ENCODE data around the gene GPR156. TPM values are rescaled to one million over a fixed set of nuclear protein-coding genes. Genes with fewer than 3 reads are reported as not detected.
A peak's percentile ranks its signal among the peaks of the same experiment; 100 is the strongest.

Gene GPR156
- total and polyA plus RNA-seq, 10 of the 15 experiments (the other 5 are each of a cell fraction or from before 2014, with no cell fraction given): 0.08 to 0.15 (median 0.11) TPM; not detected in 6

DNA sequence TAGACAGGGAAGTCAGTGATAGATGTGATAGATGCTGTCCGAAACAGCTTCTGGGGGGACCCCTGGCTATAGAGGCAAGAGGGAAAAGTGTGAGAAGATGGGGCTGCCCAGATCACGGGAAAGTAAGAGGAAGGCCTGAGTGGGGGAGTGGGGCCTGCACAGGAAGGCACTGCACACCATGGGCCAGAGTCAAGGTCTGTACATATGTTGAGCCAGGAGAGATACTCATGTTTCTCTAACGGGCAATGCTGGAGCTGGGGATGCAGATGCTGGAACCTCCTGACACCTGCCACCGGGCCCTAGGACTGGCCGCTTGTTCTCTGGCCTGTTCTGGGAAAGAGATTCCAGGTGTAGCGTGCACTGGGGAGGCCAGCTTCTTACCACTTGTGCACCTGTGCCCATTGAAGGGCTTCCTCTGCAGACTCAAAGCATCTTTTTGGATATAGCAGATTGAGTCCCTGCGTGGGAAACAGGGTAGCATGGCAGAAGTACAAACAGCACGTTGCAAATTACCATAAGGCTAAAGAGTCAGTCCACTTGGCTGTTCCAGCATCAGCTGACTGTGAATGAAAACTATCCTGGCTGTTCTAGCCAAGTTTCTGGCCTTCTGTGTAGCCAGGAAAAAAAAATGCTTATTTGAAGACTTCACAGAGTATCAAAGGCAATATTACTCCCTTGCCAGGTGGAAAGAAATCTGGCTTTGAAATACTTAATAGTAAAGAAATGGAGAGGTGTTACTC is 113.7 kb downstream of the GPR156 start:
- ChIA-PET SMC1A (ENCODE audit: uncharacterized antibody, unreplicated experiment) (no interaction called here), RAD21 (ENCODE audit: unreplicated experiment) (no interaction called here), POLR2A (no interaction called here), CTCF (no interaction called here)
- H3K4me2 ChIP-seq (ENCODE audit: control insufficient read depth, insufficient read depth): no peak overlapping the region
- DNase-seq (ENCODE audit: low read depth, low spot score) (no peak), FAIRE-seq (no peak), ATAC-seq (no peak)
- H3K36me3 ChIP-seq (ENCODE audit: control insufficient read depth in 2 of 2, insufficient read depth in 2 of 2, low read length in 1 of 2): no peaks in the 10 kb centered on the region
- no peaks in the 10 kb centered on the region; a peak in 1 of 4 replicates for H3K27me3 ChIP-seq (replicated peaks in 1 of 2; ENCODE audit: control insufficient read depth in 2 of 2, insufficient read depth in 2 of 2, low read length in 1 of 2)
- H3K79me2 ChIP-seq (ENCODE audit: control insufficient read depth, insufficient read depth, low read length): no peaks in the 10 kb centered on the region
- intact Hi-C loops (cut with micrococcal nuclease; ENCODE audit: unreplicated experiment): no loop called here
- no peak overlapping the region for H2AFZ ChIP-seq (ENCODE audit: control insufficient read depth, low read depth, low read length)
- TF ChIP-seq JUNB (IDR thresholded peaks at IDR 0.05) (no peak), CREB1 (IDR thresholded peaks at IDR 0.05; ENCODE audit: low read depth) (no peak), NBN (IDR thresholded peaks at IDR 0.05) (no peak)
- TF ChIP-seq, protein P1, sequence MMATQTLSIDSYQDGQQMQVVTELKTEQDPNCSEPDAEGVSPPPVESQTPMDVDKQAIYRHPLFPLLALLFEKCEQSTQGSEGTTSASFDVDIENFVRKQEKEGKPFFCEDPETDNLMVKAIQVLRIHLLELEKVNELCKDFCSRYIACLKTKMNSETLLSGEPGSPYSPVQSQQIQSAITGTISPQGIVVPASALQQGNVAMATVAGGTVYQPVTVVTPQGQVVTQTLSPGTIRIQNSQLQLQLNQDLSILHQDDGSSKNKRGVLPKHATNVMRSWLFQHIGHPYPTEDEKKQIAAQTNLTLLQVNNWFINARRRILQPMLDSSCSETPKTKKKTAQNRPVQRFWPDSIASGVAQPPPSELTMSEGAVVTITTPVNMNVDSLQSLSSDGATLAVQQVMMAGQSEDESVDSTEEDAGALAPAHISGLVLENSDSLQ (IDR thresholded peaks at IDR 0.05): no peak
- no peak overlapping the region for H3K27ac ChIP-seq (ENCODE audit: control insufficient read depth, insufficient read depth)
- no TSS peak for BruUV-seq (replicated peaks)
- no peaks in the 10 kb centered on the region for H3K4me1 ChIP-seq (ENCODE audit: control insufficient read depth, insufficient read depth, low read length)
- in situ Hi-C loops (cut with MboI): no loop called here
- H4K20me1 ChIP-seq (ENCODE audit: control insufficient read depth, insufficient read depth): no peaks in the 10 kb centered on the region
- no peak overlapping the region for H3K4me3 ChIP-seq
- H3K9ac ChIP-seq (ENCODE audit: control insufficient read depth, insufficient read depth, low read length): no peak overlapping the region
- H3K9me3 ChIP-seq (replicated peaks; ENCODE audit: control insufficient read depth, insufficient read depth, low read length): no peaks in the 10 kb centered on the region
- 58% methylated on average over 8 of the region's 8 CpGs for WGBS (ENCODE audit: insufficient coverage, insufficient replicate concordance, low lambda C conversion rate, missing lambda C conversion rate)

DNA sequence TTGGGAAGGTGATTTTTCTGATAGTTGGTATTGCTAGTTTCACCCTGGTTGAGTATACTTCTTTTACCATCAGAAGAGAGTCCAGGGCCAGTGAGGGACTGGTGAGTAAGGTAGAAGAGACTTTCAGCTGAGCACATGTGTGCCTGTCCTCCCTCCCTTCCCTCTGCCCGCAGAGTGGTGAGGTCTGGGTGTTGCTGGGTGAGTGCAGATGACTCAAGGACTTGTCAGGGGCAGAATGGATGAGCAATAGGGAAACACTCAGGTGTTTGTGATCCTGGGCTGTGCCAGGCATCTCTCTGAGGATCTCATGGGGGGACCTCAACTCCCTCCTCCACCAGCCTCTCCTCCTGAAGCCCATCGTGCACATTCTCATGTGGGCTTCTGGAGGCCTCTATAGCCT is 114.8 kb downstream of the GPR156 start:
- in situ Hi-C loops (cut with MboI): no loop called here
- TF ChIP-seq POLR2A (IDR thresholded peaks at IDR 0.05; ENCODE audit: low read depth, low read length): no peak
- TF ChIP-seq, protein P2, sequence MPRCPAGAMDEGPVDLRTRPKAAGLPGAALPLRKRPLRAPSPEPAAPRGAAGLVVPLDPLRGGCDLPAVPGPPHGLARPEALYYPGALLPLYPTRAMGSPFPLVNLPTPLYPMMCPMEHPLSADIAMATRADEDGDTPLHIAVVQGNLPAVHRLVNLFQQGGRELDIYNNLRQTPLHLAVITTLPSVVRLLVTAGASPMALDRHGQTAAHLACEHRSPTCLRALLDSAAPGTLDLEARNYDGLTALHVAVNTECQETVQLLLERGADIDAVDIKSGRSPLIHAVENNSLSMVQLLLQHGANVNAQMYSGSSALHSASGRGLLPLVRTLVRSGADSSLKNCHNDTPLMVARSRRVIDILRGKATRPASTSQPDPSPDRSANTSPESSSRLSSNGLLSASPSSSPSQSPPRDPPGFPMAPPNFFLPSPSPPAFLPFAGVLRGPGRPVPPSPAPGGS (IDR thresholded peaks at IDR 0.05; ENCODE audit: borderline replicate concordance, insufficient read depth, low read depth, low read length, poor library complexity, severe bottlenecking): peak; percentile 51
- TF ChIP-seq, protein P3, sequence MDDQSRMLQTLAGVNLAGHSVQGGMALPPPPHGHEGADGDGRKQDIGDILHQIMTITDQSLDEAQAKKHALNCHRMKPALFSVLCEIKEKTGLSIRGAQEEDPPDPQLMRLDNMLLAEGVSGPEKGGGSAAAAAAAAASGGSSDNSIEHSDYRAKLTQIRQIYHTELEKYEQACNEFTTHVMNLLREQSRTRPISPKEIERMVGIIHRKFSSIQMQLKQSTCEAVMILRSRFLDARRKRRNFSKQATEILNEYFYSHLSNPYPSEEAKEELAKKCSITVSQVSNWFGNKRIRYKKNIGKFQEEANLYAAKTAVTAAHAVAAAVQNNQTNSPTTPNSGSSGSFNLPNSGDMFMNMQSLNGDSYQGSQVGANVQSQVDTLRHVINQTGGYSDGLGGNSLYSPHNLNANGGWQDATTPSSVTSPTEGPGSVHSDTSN (IDR thresholded peaks at IDR 0.05; ENCODE audit: insufficient replicate concordance, low read depth, low read length): no peak

More for the DNA sequence above, 114.8 kb downstream of the GPR156 start:
- no peaks in the 10 kb centered on the region for H4K20me1 ChIP-seq (ENCODE audit: control insufficient read depth, insufficient read depth)
- H3K4me1 ChIP-seq (ENCODE audit: control insufficient read depth, insufficient read depth, low read length): no peaks in the 10 kb centered on the region
- ChIA-PET CTCF (interaction anchor here (1.5 kb wide), 1 partner anchor 10 kb away, joined by 5 read pairs; no protein-coding TSS in a partner anchor), POLR2A (no interaction called here), RAD21 (ENCODE audit: unreplicated experiment) (no interaction called here), SMC1A (ENCODE audit: uncharacterized antibody, unreplicated experiment) (no interaction called here)
- ATAC-seq (no peak; the same call in 2 of the 3 replicates), FAIRE-seq (no peak), DNase-seq (ENCODE audit: low read depth, low spot score) (no peak)
- H3K36me3 ChIP-seq (ENCODE audit: control insufficient read depth in 2 of 2, insufficient read depth in 2 of 2, low read length in 1 of 2): no peaks in the 10 kb centered on the region
- no peaks in the 10 kb centered on the region for H3K9me3 ChIP-seq (replicated peaks; ENCODE audit: control insufficient read depth, insufficient read depth, low read length)
- WGBS (ENCODE audit: insufficient coverage, insufficient replicate concordance, low lambda C conversion rate, missing lambda C conversion rate): 32% methylated on average over 2 of the region's 2 CpGs
- no peaks in the 10 kb centered on the region for H3K79me2 ChIP-seq (ENCODE audit: control insufficient read depth, insufficient read depth, low read length)
- no TSS peak for BruUV-seq (replicated peaks)
- no peak overlapping the region for H2AFZ ChIP-seq (ENCODE audit: control insufficient read depth, low read depth, low read length)
- H3K27ac ChIP-seq (ENCODE audit: control insufficient read depth, insufficient read depth): no peak overlapping the region
- H3K27me3 ChIP-seq (replicated peaks in 1 of 2; ENCODE audit: control insufficient read depth in 2 of 2, insufficient read depth in 2 of 2, low read length in 1 of 2): no peaks in the 10 kb centered on the region; a peak in 1 of 4 replicates
- no peak overlapping the region for H3K4me2 ChIP-seq (ENCODE audit: control insufficient read depth, insufficient read depth)
- no peak overlapping the region for H3K4me3 ChIP-seq
- intact Hi-C loops (cut with micrococcal nuclease; ENCODE audit: unreplicated experiment): no loop called here
- no peak overlapping the region for H3K9ac ChIP-seq (ENCODE audit: control insufficient read depth, insufficient read depth, low read length)

Measured in GM12878 (cell line).